Body of pancreas (tissue), 4 donors: ENCODE results near the gene GAPVD1.

ENCODE experiments used
- POLR2A ChIP-seq, 3 donors: fragments of 450-650 bp; IDR thresholded peaks; one replicate each; pipeline ENCODE4 v1.6.1; 2016; ENCODE audit warnings: antibody characterized with exemption in 3 of 3, mild to moderate bottlenecking in 2 of 3
- TF ChIP-seq, protein P1 (sequence below), 7 experiments: fragments of 450-650 bp in 4 of 7; fragments of 200-600 bp in 3 of 7; sonication (generic) in 3 of 7; IDR thresholded peaks; one replicate each; pipeline ENCODE4 v1.5.1; 2016 to 2019; ENCODE audit warnings: antibody characterized with exemption in 7 of 7

DNA sequence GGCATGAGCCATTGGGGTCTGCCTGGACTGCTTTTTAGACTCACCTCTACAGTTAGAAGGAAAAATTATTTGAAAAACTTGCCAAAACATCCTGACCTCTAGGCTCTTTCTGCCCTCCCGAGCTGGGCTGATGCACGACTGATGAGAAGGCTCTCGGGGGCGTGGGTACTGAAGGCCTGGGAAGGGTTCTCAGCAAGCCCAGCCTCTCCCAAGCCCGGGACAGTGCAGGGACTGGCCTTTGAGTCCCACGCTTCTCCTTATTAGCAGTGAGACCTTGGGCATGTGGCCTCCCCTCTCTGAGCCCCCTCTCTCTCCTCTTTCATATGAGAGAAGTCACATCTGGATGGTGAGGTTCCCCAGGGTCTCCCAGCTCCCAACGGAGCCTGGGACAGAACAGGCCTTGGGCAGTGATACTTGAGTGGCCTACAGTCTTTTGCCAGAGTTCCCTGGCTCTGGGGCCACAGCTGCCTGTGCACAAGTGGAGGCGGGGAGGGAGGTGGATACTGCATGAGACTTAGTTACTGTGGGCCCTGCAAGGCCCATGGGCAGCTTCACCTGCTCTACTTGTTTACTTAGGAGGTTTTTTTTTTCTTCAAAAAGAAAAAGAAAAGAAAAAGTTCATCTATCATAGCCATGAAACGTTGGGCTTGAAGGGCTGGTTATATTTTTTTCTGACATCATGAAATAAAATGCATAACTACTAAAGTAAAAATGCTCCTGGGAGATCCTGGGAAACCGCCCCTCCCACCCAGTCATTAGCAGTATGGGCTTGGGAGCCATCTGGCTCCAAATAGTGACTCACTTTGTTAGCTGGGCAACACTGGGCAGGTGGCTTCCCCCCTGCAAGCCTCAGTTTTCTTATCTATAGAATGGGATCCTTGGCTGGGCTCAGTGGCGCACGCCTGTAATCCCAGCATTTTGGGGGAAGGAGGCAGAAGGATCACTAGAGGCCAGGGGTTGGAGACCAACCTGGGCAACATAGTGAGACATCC lies 139.4 kb downstream of the GAPVD1 start:
- TF ChIP-seq, protein P1, sequence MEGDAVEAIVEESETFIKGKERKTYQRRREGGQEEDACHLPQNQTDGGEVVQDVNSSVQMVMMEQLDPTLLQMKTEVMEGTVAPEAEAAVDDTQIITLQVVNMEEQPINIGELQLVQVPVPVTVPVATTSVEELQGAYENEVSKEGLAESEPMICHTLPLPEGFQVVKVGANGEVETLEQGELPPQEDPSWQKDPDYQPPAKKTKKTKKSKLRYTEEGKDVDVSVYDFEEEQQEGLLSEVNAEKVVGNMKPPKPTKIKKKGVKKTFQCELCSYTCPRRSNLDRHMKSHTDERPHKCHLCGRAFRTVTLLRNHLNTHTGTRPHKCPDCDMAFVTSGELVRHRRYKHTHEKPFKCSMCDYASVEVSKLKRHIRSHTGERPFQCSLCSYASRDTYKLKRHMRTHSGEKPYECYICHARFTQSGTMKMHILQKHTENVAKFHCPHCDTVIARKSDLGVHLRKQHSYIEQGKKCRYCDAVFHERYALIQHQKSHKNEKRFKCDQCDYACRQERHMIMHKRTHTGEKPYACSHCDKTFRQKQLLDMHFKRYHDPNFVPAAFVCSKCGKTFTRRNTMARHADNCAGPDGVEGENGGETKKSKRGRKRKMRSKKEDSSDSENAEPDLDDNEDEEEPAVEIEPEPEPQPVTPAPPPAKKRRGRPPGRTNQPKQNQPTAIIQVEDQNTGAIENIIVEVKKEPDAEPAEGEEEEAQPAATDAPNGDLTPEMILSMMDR (IDR thresholded peaks at IDR 0.05) = no peak
- no peak for TF ChIP-seq POLR2A (IDR thresholded peaks at IDR 0.05)
